H4 (cell line): Measurements from ENCODE around the gene ZNF729. TPM values are rescaled to one million over a fixed set of nuclear protein-coding genes. Genes with fewer than 3 reads are reported as not detected.
"Not testable (repeated sequence)": the region's sequence is repeated elsewhere in the genome, so short reads cannot be mapped to it uniquely, and the experiment has no call there.

Experiments
- DNase-seq: peaks from one replicate; pipeline ENCODE4 v3.0.0-alpha.2; 2015; ENCODE audit warnings: low spot score
- total RNA-seq: library from RNA; depleted of rRNA; stranded (reverse); fragments of >200 nt; shearing (Covaris generic); gene quantifications from 2 replicates; pipeline ENCODE4 v1.2.3, GENCODE V29; 2014; rRNA removed

The ZNF729 gene
- 0.08 TPM in 1 of 2 replicates, not detected in the other for total RNA-seq

- DNase-seq: peak; percentile 55
Measured at GRCh38 chr19:22286151-22286810, at the start of gene ZNF729. Gene ZNF729 (plus strand): TSS chr19:22286441. CDS start chr19:22286526, 85 bp downstream.

GRCh38 chr19:22256856-22257255 lies 29.4 kb upstream of the ZNF729 start:
- no peak for DNase-seq

GRCh38 chr19:22257381-22257780 lies 28.9 kb upstream of the ZNF729 start:
- DNase-seq: no peak

- DNase-seq: no peak
Measured at GRCh38 chr19:22257916-22258315, 28.3 kb upstream of the ZNF729 start.

- no peak for DNase-seq
Measured at GRCh38 chr19:22260499-22260898, 25.7 kb upstream of the ZNF729 start.

GRCh38 chr19:22261596-22261995 lies 24.6 kb upstream of the ZNF729 start:
- DNase-seq: no peak

GRCh38 chr19:22263121-22263520 lies 23.1 kb upstream of the ZNF729 start:
- no peak for DNase-seq

GRCh38 chr19:22321554-22321953 lies 35.3 kb downstream of the ZNF729 start:
- not testable (repeated sequence) for DNase-seq

- no peak for DNase-seq
Measured at GRCh38 chr19:22326219-22326618, 40.0 kb downstream of the ZNF729 start.

GRCh38 chr19:22327321-22327720 lies 41.1 kb downstream of the ZNF729 start:
- DNase-seq: no peak

- no peak for DNase-seq
Measured at GRCh38 chr19:22331521-22331920, 45.3 kb downstream of the ZNF729 start.

- no peak for DNase-seq
Measured at GRCh38 chr19:22332924-22333323, 46.7 kb downstream of the ZNF729 start.

- no peak for DNase-seq
Measured at GRCh38 chr19:22335716-22336115, 49.5 kb downstream of the ZNF729 start.

- no peak for DNase-seq
Measured at GRCh38 chr19:22354665-22355064, 68.4 kb downstream of the ZNF729 start.

Other genes with a start within 250 kb of the ZNF729 start
- gene ZNF257, start 234.0 kb upstream of the ZNF729 start, total RNA-seq: 1.8 and 3.2 TPM in 2 replicates
- 0.35 and 0.49 TPM in 2 replicates for gene ZNF676, start 89.5 kb upstream of the ZNF729 start, total RNA-seq
- 5.6 and 7.9 TPM in 2 replicates for gene ZNF98, start 135.9 kb downstream of the ZNF729 start, total RNA-seq